ENCODE data around the gene TMIE. TPM values are rescaled to one million over a fixed set of nuclear protein-coding genes. Genes with fewer than 3 reads are reported as not detected.

Gene TMIE
- total and polyA plus RNA-seq, 2 of the 8 experiments (the other 6 are each of a cell fraction or from before 2014, with no cell fraction given), result 0.45 to 0.67 TPM

DNA sequence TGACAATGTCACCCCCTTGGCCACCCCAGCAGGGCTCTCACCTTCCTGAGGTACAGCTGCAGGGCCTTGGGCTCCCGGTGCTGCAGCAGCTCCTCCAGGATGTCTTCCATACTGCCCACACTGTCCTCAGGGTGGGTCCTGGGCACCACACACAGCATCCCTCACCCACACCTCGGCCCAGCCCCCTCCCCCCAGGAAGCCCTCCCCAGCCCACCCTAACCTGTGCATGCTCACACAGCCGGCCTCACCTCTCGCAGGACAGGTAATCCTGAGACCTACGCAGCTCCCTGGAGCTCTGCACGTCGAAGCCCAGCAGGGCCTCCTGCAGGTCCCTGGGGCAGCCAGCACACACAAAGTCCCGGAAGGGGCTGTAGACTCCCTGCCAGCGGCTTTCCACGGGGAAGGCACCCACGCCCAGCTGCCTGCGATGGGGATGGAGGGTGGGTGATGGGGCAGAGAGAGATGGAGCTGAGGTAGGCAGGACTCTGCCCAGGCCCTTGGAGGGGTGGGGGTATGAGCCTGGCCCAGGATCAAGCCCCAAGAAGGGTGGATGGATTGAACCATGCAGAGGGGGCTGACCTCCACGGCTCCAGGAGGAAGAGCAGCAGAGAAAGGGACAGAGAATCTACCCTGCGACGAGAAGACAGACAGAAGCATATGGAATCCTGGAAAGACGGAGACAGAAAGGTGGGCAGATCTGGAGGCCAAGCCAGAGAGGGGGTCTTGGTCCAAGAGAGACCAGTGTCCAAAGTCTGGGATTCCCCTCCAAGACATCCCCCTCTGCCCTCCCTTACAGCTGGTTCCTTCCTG, 24.4 kb upstream of the TMIE start:
- no peak overlapping the region for H2BK15ac ChIP-seq (ENCODE audit: low read length)
- H3K36me3 ChIP-seq (ENCODE audit: control insufficient read depth in 2 of 4, insufficient read depth in 4 of 4, low read length in 3 of 4), result no peaks in the 10 kb centered on the region
- no peak overlapping the region for H3K9ac ChIP-seq (replicated peaks in 1 of 4; ENCODE audit: extremely low read depth in 1 of 4, low read depth in 3 of 4, low read length in 3 of 4)
- 83% methylated on average over 12 of the region's 16 CpGs; no CpG with 5 or more reads in 1 of the 2 experiments for WGBS, 2 experiments (ENCODE audit: extremely low coverage in 1 of 2, insufficient coverage in 1 of 2, insufficient read length in 1 of 2, insufficient replicate concordance in 2 of 2, low coverage in 1 of 2, low lambda C conversion rate in 2 of 2, missing lambda C conversion rate in 1 of 2)
- H3K23ac ChIP-seq (ENCODE audit: insufficient read length), result no peak overlapping the region
- ChIA-PET CTCF (ENCODE audit: partially characterized antibody) (interaction anchor here (0.9 to 4.2 kb wide), 9 partner anchors 8 to 188 kb away, joined by 3 to 32 read pairs (median 4); partner anchors contain the start of gene ALS2CL), POLR2A (ENCODE audit: partially characterized antibody) (interaction anchor here (1.4 to 2.7 kb wide), 2 partner anchors 17 to 90 kb away, joined by 6 to 7 read pairs; partner anchors contain the start of gene ALS2CL)
- no peak overlapping the region for H3K4me3 ChIP-seq (ENCODE audit: extremely low read depth in 1 of 4, insufficient read depth in 2 of 4, low read depth in 3 of 4, low read length in 4 of 4)
- H2AK5ac ChIP-seq (ENCODE audit: low read depth, low read length), result no peak overlapping the region
- H4K8ac ChIP-seq (ENCODE audit: extremely low read depth, insufficient read depth, low read length), result no peak overlapping the region
- H3K23me2 ChIP-seq (ENCODE audit: low read depth, low read length), result no peaks in the 10 kb centered on the region
- no peak overlapping the region for H3K14ac ChIP-seq (ENCODE audit: insufficient read length)
- H3K4ac ChIP-seq (replicated peaks; ENCODE audit: insufficient read length, low read depth, low read length), result no peak overlapping the region
- H3K4me2 ChIP-seq (ENCODE audit: insufficient read depth in 1 of 2, low read depth in 2 of 2, low read length in 2 of 2), result no peak overlapping the region
- H2BK12ac ChIP-seq (ENCODE audit: low read depth, low read length), result no peak overlapping the region
- peaks cover 0 to 3% (median 0%) of the 10 kb centered on the region in 4 experiments; a peak in 1 of 7 replicates for H3K4me1 ChIP-seq (replicated peaks in 1 of 4; ENCODE audit: control insufficient read depth in 3 of 4, insufficient read depth in 4 of 4, low read length in 3 of 4)
- no peak for DNase-seq (ENCODE audit: low read depth in 1 of 2, low spot score in 2 of 2)
- no peak overlapping the region for H4K5ac ChIP-seq (ENCODE audit: insufficient read length, low read depth, low read length)
- no peak overlapping the region for H2BK5ac ChIP-seq (ENCODE audit: low read depth, low read length)
- TF ChIP-seq SIX5 (IDR thresholded peaks at IDR 0.05; ENCODE audit: low read depth, low read length), result no peak
- no peaks in the 10 kb centered on the region for H3K79me2 ChIP-seq (ENCODE audit: control insufficient read depth in 1 of 2, insufficient read depth in 2 of 2, low read length in 2 of 2)
- no peaks in the 10 kb centered on the region for H3K79me1 ChIP-seq (ENCODE audit: low read depth, low read length)
- no peak overlapping the region for H2BK120ac ChIP-seq (replicated peaks; ENCODE audit: low read depth, low read length)
- no peak overlapping the region for H3K56ac ChIP-seq (replicated peaks; ENCODE audit: insufficient read length, low read depth, low read length)
- H4K20me1 ChIP-seq (replicated peaks in 1 of 2; ENCODE audit: control insufficient read depth in 1 of 2, insufficient read depth in 2 of 2, low read length in 2 of 2), result peaks cover 0 to 1% of the 10 kb centered on the region in 2 experiments
- H3K9me3 ChIP-seq (ENCODE audit: insufficient read depth in 2 of 2, low read depth in 1 of 2, low read length in 1 of 2), result no peaks in the 10 kb centered on the region
- no peaks in the 10 kb centered on the region for H3K27me3 ChIP-seq (replicated peaks in 1 of 4; ENCODE audit: control insufficient read depth in 3 of 4, extremely low read depth in 1 of 4, insufficient read depth in 3 of 4, low read length in 3 of 4)
- H2AFZ ChIP-seq (ENCODE audit: low read length), result no peak overlapping the region
- no peak overlapping the region for H2BK20ac ChIP-seq (ENCODE audit: low read length)
- no peak overlapping the region for H3K27ac ChIP-seq (ENCODE audit: low read depth, low read length)
- no peak overlapping the region for H3K18ac ChIP-seq (ENCODE audit: extremely low read depth, low read length)
- FAIRE-seq, result no peak
- H4K91ac ChIP-seq (replicated peaks; ENCODE audit: insufficient read length, low read length), result no peak overlapping the region
